Mesenchymal stem cell (in vitro differentiated cells and primary cell): ENCODE data around the gene RALGAPA2.

ENCODE experiments used
- DNase-seq: peaks from one replicate; pipeline ENCODE4 v3.0.0-alpha.2; 2013
- H2AFZ ChIP-seq: one replicate; pipeline ENCODE4 v1.6.1; 2013; ENCODE audit warnings: low read depth, mild to moderate bottlenecking, control low read depth, inconsistent platforms, low read length, moderate library complexity
- H2AK5ac ChIP-seq: 2 replicates; pipeline ENCODE4 v1.6.1; 2013; ENCODE audit warnings: low read length, moderate library complexity, mild to moderate bottlenecking, inconsistent platforms; ENCODE audit not compliant: severe bottlenecking
- H2BK120ac ChIP-seq: one replicate; pipeline ENCODE4 v1.6.1; 2013; ENCODE audit warnings: low read depth, mild to moderate bottlenecking, inconsistent platforms, low read length, moderate library complexity
- H2BK12ac ChIP-seq, 2 experiments: one replicate each; pipeline ENCODE4 v1.6.1; 2013; ENCODE audit warnings: inconsistent platforms in 2 of 2, low read length in 2 of 2, mild to moderate bottlenecking in 2 of 2, moderate library complexity in 2 of 2, control low read depth in 1 of 2
- H2BK15ac ChIP-seq: one replicate; pipeline ENCODE4 v1.6.1; 2013; ENCODE audit warnings: mild to moderate bottlenecking, low read depth, inconsistent platforms; ENCODE audit not compliant: poor library complexity, severe bottlenecking
- H2BK5ac ChIP-seq: 2 replicates; pipeline ENCODE4 v1.6.1; 2013; ENCODE audit warnings: low read depth, mild to moderate bottlenecking, low read length, control low read depth, inconsistent platforms; ENCODE audit not compliant: poor library complexity, severe bottlenecking
- H3K14ac ChIP-seq, 2 experiments: one replicate each; pipeline ENCODE4 v1.6.1; 2013; ENCODE audit warnings: inconsistent platforms in 2 of 2, low read length in 2 of 2, control low read depth in 1 of 2, mild to moderate bottlenecking in 1 of 2, moderate library complexity in 1 of 2
- H3K18ac ChIP-seq, 2 experiments: one replicate each; pipeline ENCODE4 v1.6.1; 2013; ENCODE audit warnings: inconsistent platforms in 2 of 2, low read length in 2 of 2, control low read depth in 1 of 2, low read depth in 1 of 2, mild to moderate bottlenecking in 1 of 2
- H3K23ac ChIP-seq, 2 experiments: one replicate each; pipeline ENCODE4 v1.6.1; 2013; ENCODE audit warnings: inconsistent platforms in 2 of 2, low read length in 2 of 2, mild to moderate bottlenecking in 2 of 2, moderate library complexity in 2 of 2, control low read depth in 1 of 2
- H3K27ac ChIP-seq: 2 replicates; pipeline ENCODE4 v1.5.1; 2013; ENCODE audit warnings: mild to moderate bottlenecking, moderate library complexity, low read length, control low read depth, inconsistent platforms; ENCODE audit not compliant: poor library complexity, severe bottlenecking
- H3K27me3 ChIP-seq, 2 experiments: 2 replicates each; pipeline versions ENCODE4 v1.6.1 to v1.7.0; 2013; ENCODE audit warnings: low read length in 2 of 2, mild to moderate bottlenecking in 2 of 2, moderate library complexity in 2 of 2, control low read depth in 1 of 2, inconsistent platforms in 1 of 2; ENCODE audit not compliant: control insufficient read depth in 1 of 2, insufficient read depth in 1 of 2
- H3K36me3 ChIP-seq, 2 experiments: 2 replicates each; pipeline versions ENCODE4 v1.6.1 to v1.7.0; 2013; ENCODE audit warnings: low read length in 2 of 2, control low read depth in 1 of 2, inconsistent platforms in 1 of 2, low read depth in 1 of 2, mild to moderate bottlenecking in 1 of 2; ENCODE audit not compliant: insufficient read depth in 2 of 2, control insufficient read depth in 1 of 2
- H3K4ac ChIP-seq, 2 experiments: one replicate each; pipeline ENCODE4 v1.6.1; 2013; ENCODE audit warnings: inconsistent platforms in 2 of 2, low read length in 2 of 2, mild to moderate bottlenecking in 2 of 2, moderate library complexity in 2 of 2, control low read depth in 1 of 2, low read depth in 1 of 2
- H3K4me1 ChIP-seq: 2 replicates; pipeline ENCODE4 v1.6.1; 2013; ENCODE audit warnings: low read depth, low read length, control low read depth; ENCODE audit not compliant: control insufficient read depth, insufficient read depth
- H3K4me2 ChIP-seq: 2 replicates; pipeline ENCODE4 v1.6.1; 2013; ENCODE audit warnings: low read length, mild to moderate bottlenecking, inconsistent platforms; ENCODE audit not compliant: poor library complexity, severe bottlenecking
- H3K4me3 ChIP-seq, 2 experiments: 2 replicates each; pipeline versions ENCODE4 v1.5.1 to v1.7.0; 2013; ENCODE audit warnings: low read length in 2 of 2, mild to moderate bottlenecking in 2 of 2, control low read depth in 1 of 2, low read depth in 1 of 2; ENCODE audit not compliant: insufficient read depth in 1 of 2
- H3K79me1 ChIP-seq: replicated peaks from 2 replicates; pipeline ENCODE4 v1.6.1; 2013; ENCODE audit warnings: mild to moderate bottlenecking, control low read depth, low read length, inconsistent platforms; ENCODE audit not compliant: poor library complexity, severe bottlenecking
- H3K9ac ChIP-seq: 2 replicates; pipeline ENCODE4 v1.7.0; 2013; ENCODE audit warnings: mild to moderate bottlenecking, low read length, moderate library complexity
- H3K9me3 ChIP-seq: 2 replicates; pipeline ENCODE4 v1.7.0; 2013; ENCODE audit warnings: mild to moderate bottlenecking, low read length; ENCODE audit not compliant: control insufficient read depth
- H4K8ac ChIP-seq: one replicate; pipeline ENCODE4 v1.6.1; 2013; ENCODE audit warnings: inconsistent platforms, mild to moderate bottlenecking, low read length, moderate library complexity
- H4K91ac ChIP-seq: one replicate; pipeline ENCODE4 v1.6.1; 2013; ENCODE audit warnings: mild to moderate bottlenecking, low read length, inconsistent platforms
- WGBS: methylation state at CpG from one replicate; pipeline ENCODE4 v1.1.7; 2013; ENCODE audit warnings: mixed read lengths; 5-methylcytosine and 5-hydroxymethylcytosine counted together

Gene RALGAPA2

DNA sequence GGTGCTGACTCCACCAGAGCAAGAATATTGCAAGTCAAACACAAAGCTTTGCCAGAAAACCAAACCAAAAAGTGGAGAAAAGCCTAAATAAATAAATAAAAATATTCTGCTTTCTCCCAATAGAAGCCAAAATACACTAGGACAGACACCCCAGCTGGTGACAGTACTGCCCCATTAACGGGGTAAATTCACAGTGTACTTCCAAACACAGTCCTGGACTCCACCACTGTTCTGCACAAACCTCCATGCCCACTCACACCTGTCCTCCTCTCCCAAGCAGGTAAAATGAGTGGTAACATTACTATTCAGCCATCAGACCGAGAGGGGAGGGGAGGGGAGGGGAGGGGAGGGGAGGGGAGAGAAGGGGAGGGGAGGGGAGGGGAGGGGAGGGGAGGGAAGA lies 70.7 kb downstream of the RALGAPA2 start:
- no peaks in the 10 kb centered on the region for H3K27me3 ChIP-seq
- no peak overlapping the region for H3K4me2 ChIP-seq
- 83% methylated on average over 1 of the region's 2 CpGs for WGBS
- H2BK120ac ChIP-seq, result no peak overlapping the region
- H4K8ac ChIP-seq, result no peak overlapping the region
- H3K4ac ChIP-seq, result no peak overlapping the region
- H3K36me3 ChIP-seq, result peaks cover 0 to 18% of the 10 kb centered on the region in 2 experiments
- no peak overlapping the region for H3K27ac ChIP-seq
- no peak overlapping the region for H2BK12ac ChIP-seq
- no peak overlapping the region for H2BK15ac ChIP-seq
- no peak overlapping the region for H3K4me3 ChIP-seq
- H3K9me3 ChIP-seq, result no peaks in the 10 kb centered on the region
- H2BK5ac ChIP-seq, result no peak overlapping the region
- no peaks in the 10 kb centered on the region for H3K79me1 ChIP-seq
- H2AK5ac ChIP-seq, result no peak overlapping the region
- H2AFZ ChIP-seq, result no peak overlapping the region
- no peak overlapping the region for H3K23ac ChIP-seq
- no peak overlapping the region for H4K91ac ChIP-seq
- DNase-seq, result no peak
- no peaks in the 10 kb centered on the region for H3K4me1 ChIP-seq
- H3K18ac ChIP-seq, result no peak overlapping the region
- H3K14ac ChIP-seq, result no peak overlapping the region
- H3K9ac ChIP-seq, result no peak overlapping the region

DNA sequence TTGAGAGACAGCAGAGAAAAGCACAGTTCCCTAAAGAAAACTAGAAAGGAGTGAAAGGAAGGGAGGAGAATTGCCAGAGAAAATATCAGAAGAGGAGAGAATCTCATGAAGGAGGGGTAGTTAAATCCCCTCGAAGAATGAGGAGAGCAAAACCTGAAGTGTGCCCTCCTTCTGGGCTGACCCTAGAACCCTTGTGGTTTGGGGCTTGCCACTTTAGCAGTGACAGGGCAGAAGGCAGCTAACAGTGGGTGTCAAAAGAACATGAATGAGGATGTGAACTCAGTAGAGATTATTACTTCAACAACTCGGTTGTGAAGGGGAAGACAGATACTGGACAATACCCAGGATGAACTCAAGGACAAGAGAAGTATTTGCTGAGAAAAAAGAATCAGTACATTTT lies 73.6 kb downstream of the RALGAPA2 start:
- WGBS, result 95% methylated on average over 1 of the region's 2 CpGs
- DNase-seq, result no peak
- Histone ChIP-seq H2BK5ac (no peak overlapping the region), H3K14ac (no peak overlapping the region), H2AFZ (no peak overlapping the region), H3K79me1 (no peaks in the 10 kb centered on the region), H2BK15ac (no peak overlapping the region), H3K36me3 (peaks cover 4 to 31% of the 10 kb centered on the region in 2 experiments), H3K18ac (no peak overlapping the region), H3K4me3 (no peak overlapping the region), H4K91ac (no peak overlapping the region), H2BK120ac (no peak overlapping the region), H4K8ac (no peak overlapping the region), H2BK12ac (no peak overlapping the region), H3K4ac (no peak overlapping the region), H3K9ac (no peak overlapping the region), H3K27ac (no peak overlapping the region), H3K4me1 (no peaks in the 10 kb centered on the region), H3K9me3 (no peaks in the 10 kb centered on the region), H2AK5ac (no peak overlapping the region), H3K4me2 (no peak overlapping the region), H3K27me3 (no peaks in the 10 kb centered on the region), H3K23ac (no peak overlapping the region)

DNA sequence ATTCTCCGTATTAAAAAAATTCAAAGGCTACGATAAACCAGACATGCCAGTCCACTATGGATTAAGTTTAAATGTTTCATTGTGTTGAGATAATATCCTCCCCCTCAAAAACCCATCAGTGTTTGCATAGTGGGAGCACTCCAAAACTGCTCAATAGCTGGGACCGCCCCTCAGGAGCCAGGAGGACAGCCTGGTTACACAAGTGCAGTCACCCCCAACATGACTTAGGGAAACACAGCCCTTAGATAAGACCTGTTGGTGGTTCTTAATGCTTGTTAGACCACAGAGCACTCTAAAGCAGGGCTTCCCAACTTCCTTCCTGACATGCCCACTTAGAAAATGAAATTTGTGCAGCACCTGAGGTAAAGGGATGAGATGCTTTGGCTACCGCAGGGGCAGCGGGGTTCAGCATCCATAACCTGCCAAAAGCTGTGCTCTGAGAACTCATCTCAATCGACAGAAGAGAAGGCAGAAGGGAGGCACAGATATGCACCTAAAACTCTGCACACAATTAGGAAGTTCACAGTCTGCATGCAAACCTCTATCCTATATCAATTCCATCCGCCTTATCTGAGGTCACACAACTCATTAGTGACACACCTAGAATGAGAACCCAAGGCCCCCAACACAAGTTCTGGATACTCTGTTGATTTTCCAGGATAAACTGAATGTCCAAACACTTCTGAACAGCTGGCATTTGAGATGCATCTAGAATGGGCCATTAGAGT lies 74.3 kb downstream of the RALGAPA2 start:
- H3K9me3 ChIP-seq, result no peaks in the 10 kb centered on the region
- H3K4me3 ChIP-seq, result no peak overlapping the region
- no peak overlapping the region for H4K91ac ChIP-seq
- no peak for DNase-seq
- H2BK12ac ChIP-seq, result no peak overlapping the region
- no peak overlapping the region for H3K4me2 ChIP-seq
- no peak overlapping the region for H3K4ac ChIP-seq
- H2BK5ac ChIP-seq, result no peak overlapping the region
- no peak overlapping the region for H2AFZ ChIP-seq
- no peak overlapping the region for H2AK5ac ChIP-seq
- no peak overlapping the region for H3K9ac ChIP-seq
- H3K18ac ChIP-seq, result no peak overlapping the region
- H2BK15ac ChIP-seq, result no peak overlapping the region
- H3K23ac ChIP-seq, result no peak overlapping the region
- no peaks in the 10 kb centered on the region for H3K27me3 ChIP-seq
- WGBS, result 100% methylated on average over 5 of the region's 7 CpGs
- H3K36me3 ChIP-seq, result peaks cover 4 to 31% of the 10 kb centered on the region in 2 experiments
- no peak overlapping the region for H3K27ac ChIP-seq
- no peak overlapping the region for H4K8ac ChIP-seq
- H3K4me1 ChIP-seq, result no peaks in the 10 kb centered on the region
- H3K79me1 ChIP-seq, result no peaks in the 10 kb centered on the region
- H3K14ac ChIP-seq, result no peak overlapping the region
- H2BK120ac ChIP-seq, result no peak overlapping the region

DNA sequence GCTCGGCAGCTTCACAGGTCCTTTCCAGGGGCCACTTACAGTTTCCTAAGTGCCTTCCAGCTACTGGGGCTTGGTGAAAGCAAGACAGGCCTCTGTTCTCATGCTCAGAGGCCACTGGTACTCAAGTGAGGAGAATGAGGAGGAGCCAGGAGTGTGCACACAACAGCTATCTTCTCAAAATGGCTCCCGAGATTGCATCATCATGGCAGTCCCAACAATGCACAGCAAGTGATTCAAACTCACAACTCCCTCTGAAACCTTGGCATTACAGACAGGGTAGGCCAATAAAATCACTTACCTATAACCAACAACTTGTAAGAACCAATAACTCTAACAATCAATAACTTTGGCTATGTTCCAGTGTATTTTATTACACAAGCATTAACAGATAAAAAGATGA lies 77.4 kb downstream of the RALGAPA2 start:
- no peak overlapping the region for H2AFZ ChIP-seq
- no peak overlapping the region for H2BK15ac ChIP-seq
- no peaks in the 10 kb centered on the region for H3K27me3 ChIP-seq
- H3K4me1 ChIP-seq, result no peaks in the 10 kb centered on the region
- no peak overlapping the region for H2BK5ac ChIP-seq
- no peak overlapping the region for H3K4me2 ChIP-seq
- no peak overlapping the region for H3K4me3 ChIP-seq
- H3K27ac ChIP-seq, result no peak overlapping the region
- H4K91ac ChIP-seq, result no peak overlapping the region
- H2BK120ac ChIP-seq, result no peak overlapping the region
- no peak overlapping the region for H3K14ac ChIP-seq
- peaks cover 4 to 30% of the 10 kb centered on the region in 2 experiments for H3K36me3 ChIP-seq
- no peaks in the 10 kb centered on the region for H3K79me1 ChIP-seq
- no peak overlapping the region for H2BK12ac ChIP-seq
- H3K18ac ChIP-seq, result no peak overlapping the region
- H3K9me3 ChIP-seq, result no peaks in the 10 kb centered on the region
- no peak for DNase-seq
- H4K8ac ChIP-seq, result no peak overlapping the region
- no peak overlapping the region for H3K23ac ChIP-seq
- no peak overlapping the region for H3K4ac ChIP-seq
- no peak overlapping the region for H3K9ac ChIP-seq
- 95% methylated on average over 2 of the region's 2 CpGs for WGBS
- H2AK5ac ChIP-seq, result no peak overlapping the region
